ENCODE data around the gene PCNX4.

The PCNX4 gene

DNA sequence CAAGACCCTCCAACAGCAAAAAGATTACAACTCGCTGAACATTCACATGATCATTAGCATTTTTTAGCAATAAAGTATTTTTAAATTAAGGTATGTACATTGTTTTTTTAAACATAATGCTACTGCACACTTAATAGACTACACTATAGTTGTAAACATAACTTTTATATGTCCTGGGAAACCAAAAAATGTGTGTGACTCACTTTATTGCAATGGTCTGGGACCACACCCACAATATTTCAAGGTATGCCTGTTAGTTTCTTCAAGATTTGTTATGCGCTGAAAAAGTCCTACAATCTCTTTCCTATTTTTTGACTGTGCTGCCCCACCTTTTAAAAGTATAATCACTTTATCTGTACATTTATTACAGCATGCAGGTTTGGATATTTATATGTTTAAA is 30.4 kb upstream of the PCNX4 start:
- H3K9me3 ChIP-seq (ENCODE audit: insufficient read depth, low read length): no peaks in the 10 kb centered on the region
- H3K4me1 ChIP-seq (ENCODE audit: low read length): no peaks in the 10 kb centered on the region
- no peak for TF ChIP-seq EZH2phosphoT487 (IDR thresholded peaks at IDR 0.05; ENCODE audit: low read depth)
- no peak for TF ChIP-seq CTCF (IDR thresholded peaks at IDR 0.05; ENCODE audit: low read depth, low read length)
- no peaks in the 10 kb centered on the region for H4K20me1 ChIP-seq (ENCODE audit: insufficient read depth, low read length)
- H3K27me3 ChIP-seq (ENCODE audit: low read depth, low read length): 0 out of 2 replicates have a peak, but pooled peaks cover 4% of the 10 kb centered on the region
- no peaks in the 10 kb centered on the region for H3K36me3 ChIP-seq (replicated peaks; ENCODE audit: low read depth, low read length)
- no peaks in the 10 kb centered on the region for H3K79me2 ChIP-seq (ENCODE audit: low read length)
- no peak overlapping the region for H3K9ac ChIP-seq (ENCODE audit: low read length)
- H3K4me3 ChIP-seq (ENCODE audit: low read length): no peak overlapping the region
- H3K27ac ChIP-seq (ENCODE audit: low read length): no peak overlapping the region
- H3K4me2 ChIP-seq (ENCODE audit: low read length): no peak overlapping the region
- no peak overlapping the region for H2AFZ ChIP-seq (ENCODE audit: low read depth, low read length)

- H4K20me1 ChIP-seq (ENCODE audit: insufficient read depth, low read length): no peaks in the 10 kb centered on the region
- H3K9ac ChIP-seq (ENCODE audit: low read length): no peak overlapping the region
- H3K9me3 ChIP-seq (ENCODE audit: insufficient read depth, low read length): no peaks in the 10 kb centered on the region
- H3K4me3 ChIP-seq (ENCODE audit: low read length): no peak overlapping the region
- H3K27me3 ChIP-seq (ENCODE audit: low read depth, low read length): 0 out of 2 replicates have a peak, but pooled peaks cover 4% of the 10 kb centered on the region
- H3K4me1 ChIP-seq (ENCODE audit: low read length): no peaks in the 10 kb centered on the region
- H3K27ac ChIP-seq (ENCODE audit: low read length): no peak overlapping the region
- TF ChIP-seq CTCF (IDR thresholded peaks at IDR 0.05; ENCODE audit: low read depth, low read length) (peak; percentile 64), EZH2phosphoT487 (IDR thresholded peaks at IDR 0.05; ENCODE audit: low read depth) (no peak)
- H3K36me3 ChIP-seq (replicated peaks; ENCODE audit: low read depth, low read length): no peaks in the 10 kb centered on the region
- no peaks in the 10 kb centered on the region for H3K79me2 ChIP-seq (ENCODE audit: low read length)
- H3K4me2 ChIP-seq (ENCODE audit: low read length): no peak overlapping the region
- no peak overlapping the region for H2AFZ ChIP-seq (ENCODE audit: low read depth, low read length)
Observed at GRCh38 chr14:60064491-60065072, 27.1 kb upstream of the PCNX4 start.

DNA sequence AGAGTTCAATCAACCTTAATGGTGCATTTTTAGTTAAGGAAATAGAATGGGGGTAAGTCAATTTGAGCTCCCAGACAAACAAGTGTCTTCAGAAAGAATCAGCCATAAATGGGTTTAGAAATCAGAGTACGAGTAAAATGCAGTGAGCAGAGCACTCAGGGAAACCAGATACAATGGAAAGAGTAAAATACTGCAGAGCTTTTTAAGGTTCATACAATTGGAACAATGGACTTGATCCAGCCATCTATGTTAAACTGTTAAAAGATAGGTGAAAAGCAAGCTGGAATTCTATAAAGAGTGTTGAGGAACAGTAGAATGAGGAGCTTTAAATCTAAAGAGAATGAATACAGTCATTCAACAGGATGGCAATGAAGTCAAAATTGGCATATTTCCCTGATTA is 23.8 kb upstream of the PCNX4 start:
- Histone ChIP-seq H3K79me2 (ENCODE audit: low read length) (no peaks in the 10 kb centered on the region), H2AFZ (ENCODE audit: low read depth, low read length) (no peak overlapping the region), H4K20me1 (ENCODE audit: insufficient read depth, low read length) (no peaks in the 10 kb centered on the region), H3K27ac (ENCODE audit: low read length) (no peak overlapping the region), H3K36me3 (replicated peaks; ENCODE audit: low read depth, low read length) (no peaks in the 10 kb centered on the region), H3K4me3 (ENCODE audit: low read length) (no peak overlapping the region), H3K4me2 (ENCODE audit: low read length) (no peak overlapping the region), H3K9ac (ENCODE audit: low read length) (no peak overlapping the region), H3K27me3 (ENCODE audit: low read depth, low read length) (no peaks in the 10 kb centered on the region), H3K9me3 (ENCODE audit: insufficient read depth, low read length) (no peaks in the 10 kb centered on the region), H3K4me1 (ENCODE audit: low read length) (no peaks in the 10 kb centered on the region)
- TF ChIP-seq EZH2phosphoT487 (IDR thresholded peaks at IDR 0.05; ENCODE audit: low read depth): no peak
- no peak for TF ChIP-seq CTCF (IDR thresholded peaks at IDR 0.05; ENCODE audit: low read depth, low read length)

GRCh38 chr14:60079723-60080122 is 12.0 kb upstream of the PCNX4 start:
- no peak overlapping the region for H3K27ac ChIP-seq (ENCODE audit: low read length)
- no peaks in the 10 kb centered on the region for H3K36me3 ChIP-seq (replicated peaks; ENCODE audit: low read depth, low read length)
- H3K9ac ChIP-seq (ENCODE audit: low read length): no peak overlapping the region
- no peaks in the 10 kb centered on the region for H3K4me1 ChIP-seq (ENCODE audit: low read length)
- H3K9me3 ChIP-seq (ENCODE audit: insufficient read depth, low read length): no peaks in the 10 kb centered on the region
- no peak overlapping the region for H3K4me2 ChIP-seq (ENCODE audit: low read length)
- H3K27me3 ChIP-seq (ENCODE audit: low read depth, low read length): no peaks in the 10 kb centered on the region
- no peak overlapping the region for H3K4me3 ChIP-seq (ENCODE audit: low read length)
- H2AFZ ChIP-seq (ENCODE audit: low read depth, low read length): no peak overlapping the region
- H4K20me1 ChIP-seq (ENCODE audit: insufficient read depth, low read length): no peaks in the 10 kb centered on the region
- TF ChIP-seq EZH2phosphoT487 (IDR thresholded peaks at IDR 0.05; ENCODE audit: low read depth): no peak
- TF ChIP-seq CTCF (IDR thresholded peaks at IDR 0.05; ENCODE audit: low read depth, low read length): no peak
- H3K79me2 ChIP-seq (ENCODE audit: low read length): no peaks in the 10 kb centered on the region
